ENCODE measurements around the gene PDZD2. TPM values are rescaled to one million over a fixed set of nuclear protein-coding genes. Genes with fewer than 3 reads are reported as not detected.

Gene PDZD2
- total RNA-seq, 3 donors from 2014 or later (not counting 1 experiment from before 2014, with no cell fraction given), result 0.50 to 1.3 (median 0.66) TPM

- DNase-seq (no peak), ATAC-seq (no peak)
- Histone ChIP-seq H3K9me3 (ENCODE audit: control insufficient read depth, insufficient read depth, low read length) (peaks cover 2% of the 10 kb centered on the region), H3K27ac (ENCODE audit: low read length) (no peak overlapping the region), H3K36me3 (ENCODE audit: control insufficient read depth, insufficient read depth, low read length) (no peaks in the 10 kb centered on the region), H3K4me1 (ENCODE audit: control insufficient read depth, insufficient read depth, low read length) (peaks cover 2% of the 10 kb centered on the region), H3K4me3 (ENCODE audit: low read length) (no peak overlapping the region), H3K27me3 (ENCODE audit: control insufficient read depth, insufficient read depth, low read length) (no peaks in the 10 kb centered on the region)
- WGBS (ENCODE audit: insufficient coverage), result 74% methylated on average over 4 of the region's 4 CpGs
- Mint-ChIP-seq H3K27ac (no peak overlapping the region), H3K36me3 (no peaks in the 10 kb centered on the region), H3K4me3 (no peak overlapping the region), H3K27me3 (ENCODE audit: low read depth in 2 of 2) (no peaks in the 10 kb centered on the region), H3K4me1 (peaks cover 31 to 41% of the 10 kb centered on the region in 2 donors), H3K9me3 (no peaks in the 10 kb centered on the region)
- no peak for TF ChIP-seq CTCF (IDR thresholded peaks at IDR 0.05)
- intact Hi-C loops (cut with micrococcal nuclease), result no loop called here
Observed at GRCh38 chr5:31767335-31768031, 128.6 kb downstream of the PDZD2 start.

GRCh38 chr5:31768046-31768445, 129.1 kb downstream of the PDZD2 start:
- H3K4me3 Mint-ChIP-seq, result no peak overlapping the region
- ATAC-seq, result no peak
- H3K27me3 ChIP-seq (ENCODE audit: control insufficient read depth, insufficient read depth, low read length), result no peaks in the 10 kb centered on the region
- H3K27me3 Mint-ChIP-seq (ENCODE audit: low read depth in 2 of 2), result no peaks in the 10 kb centered on the region
- peaks cover under 1% of the 10 kb centered on the region for H3K9me3 ChIP-seq (ENCODE audit: control insufficient read depth, insufficient read depth, low read length)
- no peak overlapping the region for H3K27ac Mint-ChIP-seq
- no peak for TF ChIP-seq CTCF (IDR thresholded peaks at IDR 0.05)
- no peak overlapping the region for H3K27ac ChIP-seq (ENCODE audit: low read length)
- no peaks in the 10 kb centered on the region for H3K36me3 Mint-ChIP-seq
- H3K9me3 Mint-ChIP-seq, result no peaks in the 10 kb centered on the region
- no peaks in the 10 kb centered on the region for H3K36me3 ChIP-seq (ENCODE audit: control insufficient read depth, insufficient read depth, low read length)
- 89% methylated on average over 6 of the region's 6 CpGs for WGBS (ENCODE audit: insufficient coverage)
- H3K4me3 ChIP-seq (ENCODE audit: low read length), result no peak overlapping the region
- intact Hi-C loops (cut with micrococcal nuclease), result no loop called here
- no peak for DNase-seq
- peaks cover 2% of the 10 kb centered on the region for H3K4me1 ChIP-seq (ENCODE audit: control insufficient read depth, insufficient read depth, low read length)
- H3K4me1 Mint-ChIP-seq, result peaks cover 31 to 36% of the 10 kb centered on the region in 2 donors

GRCh38 chr5:31768784-31769183, 129.9 kb downstream of the PDZD2 start:
- Mint-ChIP-seq H3K36me3 (no peaks in the 10 kb centered on the region), H3K9me3 (no peaks in the 10 kb centered on the region), H3K27me3 (ENCODE audit: low read depth in 2 of 2) (no peaks in the 10 kb centered on the region), H3K4me1 (peaks cover 31 to 36% of the 10 kb centered on the region in 2 donors), H3K27ac (no peak overlapping the region), H3K4me3 (no peak overlapping the region)
- no peaks in the 10 kb centered on the region for H3K9me3 ChIP-seq (ENCODE audit: control insufficient read depth, insufficient read depth, low read length)
- no peaks in the 10 kb centered on the region for H3K27me3 ChIP-seq (ENCODE audit: control insufficient read depth, insufficient read depth, low read length)
- no peak for TF ChIP-seq CTCF (IDR thresholded peaks at IDR 0.05)
- H3K27ac ChIP-seq (ENCODE audit: low read length), result no peak overlapping the region
- ATAC-seq, result no peak
- H3K4me1 ChIP-seq (ENCODE audit: control insufficient read depth, insufficient read depth, low read length), result peaks cover 2% of the 10 kb centered on the region
- H3K36me3 ChIP-seq (ENCODE audit: control insufficient read depth, insufficient read depth, low read length), result no peaks in the 10 kb centered on the region
- DNase-seq, result no peak
- 90% methylated on average over 9 of the region's 9 CpGs for WGBS (ENCODE audit: insufficient coverage)
- intact Hi-C loops (cut with micrococcal nuclease), result no loop called here
- no peak overlapping the region for H3K4me3 ChIP-seq (ENCODE audit: low read length)

GRCh38 chr5:31769530-31769929, 130.6 kb downstream of the PDZD2 start:
- no peak for TF ChIP-seq CTCF (IDR thresholded peaks at IDR 0.05)
- Histone ChIP-seq H3K4me3 (ENCODE audit: low read length) (no peak overlapping the region), H3K27ac (ENCODE audit: low read length) (no peak overlapping the region), H3K9me3 (ENCODE audit: control insufficient read depth, insufficient read depth, low read length) (no peaks in the 10 kb centered on the region), H3K36me3 (ENCODE audit: control insufficient read depth, insufficient read depth, low read length) (no peaks in the 10 kb centered on the region), H3K4me1 (ENCODE audit: control insufficient read depth, insufficient read depth, low read length) (peaks cover 2% of the 10 kb centered on the region), H3K27me3 (ENCODE audit: control insufficient read depth, insufficient read depth, low read length) (no peaks in the 10 kb centered on the region)
- Mint-ChIP-seq H3K27ac (peak overlapping the region; percentile 73 to 78), H3K9me3 (no peaks in the 10 kb centered on the region), H3K4me3 (peak overlapping the region; percentile 3), H3K27me3 (ENCODE audit: low read depth in 2 of 2) (no peaks in the 10 kb centered on the region), H3K4me1 (peaks cover 31% of the 10 kb centered on the region in 2 donors), H3K36me3 (no peaks in the 10 kb centered on the region)
- 72% methylated on average over 3 of the region's 3 CpGs for WGBS (ENCODE audit: insufficient coverage)
- ATAC-seq, result no peak
- intact Hi-C loops (cut with micrococcal nuclease), result no loop called here
- DNase-seq, result no peak

Measured in natural killer cell (primary cell).